Measurements from ENCODE around the gene ELP4. TPM values are rescaled to one million over a fixed set of nuclear protein-coding genes. Genes with fewer than 3 reads are reported as not detected.

ELP4 gene
- total and polyA plus RNA-seq, 2 experiments from 2014 or later = 12.3 to 25.1 TPM

DNA sequence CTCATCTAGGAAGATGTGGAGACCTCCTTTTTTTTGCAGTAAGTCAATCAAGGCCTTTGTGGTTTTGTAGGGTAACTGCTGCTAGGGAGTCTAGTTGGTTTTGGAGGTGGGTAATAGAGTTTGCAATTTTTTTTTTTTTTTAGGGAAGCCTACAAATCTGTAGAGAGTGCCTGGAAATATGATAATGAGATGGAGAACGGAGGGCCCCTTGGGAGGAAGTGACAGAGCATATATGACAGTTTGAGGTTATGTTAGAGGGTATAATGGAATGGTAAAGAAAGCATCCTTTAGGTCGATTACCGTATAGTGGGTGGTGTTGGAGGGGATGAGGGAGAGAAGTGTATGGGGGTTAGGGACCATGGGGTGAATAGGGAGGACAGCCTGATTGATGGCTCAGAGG, 98.3 kb downstream of the ELP4 start:
- no peak overlapping the region for H3K27ac ChIP-seq
- H3K9me2 ChIP-seq (replicated peaks; ENCODE audit: insufficient read depth) = no peaks in the 10 kb centered on the region
- 85% methylated on average over 3 of the region's 3 CpGs for WGBS (ENCODE audit: low lambda C conversion rate, missing lambda C conversion rate)
- no peaks in the 10 kb centered on the region for H4K20me1 ChIP-seq (ENCODE audit: insufficient read depth, poor library complexity, severe bottlenecking)
- TF ChIP-seq, protein P1, sequence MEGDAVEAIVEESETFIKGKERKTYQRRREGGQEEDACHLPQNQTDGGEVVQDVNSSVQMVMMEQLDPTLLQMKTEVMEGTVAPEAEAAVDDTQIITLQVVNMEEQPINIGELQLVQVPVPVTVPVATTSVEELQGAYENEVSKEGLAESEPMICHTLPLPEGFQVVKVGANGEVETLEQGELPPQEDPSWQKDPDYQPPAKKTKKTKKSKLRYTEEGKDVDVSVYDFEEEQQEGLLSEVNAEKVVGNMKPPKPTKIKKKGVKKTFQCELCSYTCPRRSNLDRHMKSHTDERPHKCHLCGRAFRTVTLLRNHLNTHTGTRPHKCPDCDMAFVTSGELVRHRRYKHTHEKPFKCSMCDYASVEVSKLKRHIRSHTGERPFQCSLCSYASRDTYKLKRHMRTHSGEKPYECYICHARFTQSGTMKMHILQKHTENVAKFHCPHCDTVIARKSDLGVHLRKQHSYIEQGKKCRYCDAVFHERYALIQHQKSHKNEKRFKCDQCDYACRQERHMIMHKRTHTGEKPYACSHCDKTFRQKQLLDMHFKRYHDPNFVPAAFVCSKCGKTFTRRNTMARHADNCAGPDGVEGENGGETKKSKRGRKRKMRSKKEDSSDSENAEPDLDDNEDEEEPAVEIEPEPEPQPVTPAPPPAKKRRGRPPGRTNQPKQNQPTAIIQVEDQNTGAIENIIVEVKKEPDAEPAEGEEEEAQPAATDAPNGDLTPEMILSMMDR (IDR thresholded peaks at IDR 0.05; ENCODE audit: poor library complexity) = no peak
- no peaks in the 10 kb centered on the region for H3K79me2 ChIP-seq
- H3K27me3 ChIP-seq = no peaks in the 10 kb centered on the region
- no peak overlapping the region for H2AFZ ChIP-seq
- no peaks in the 10 kb centered on the region for H3K36me3 ChIP-seq (replicated peaks; ENCODE audit: insufficient read depth, low read depth)
- H3K4me3 ChIP-seq = no peak overlapping the region
- H3K9me3 ChIP-seq (ENCODE audit: low read depth) = no peaks in the 10 kb centered on the region
- DNase-seq (ENCODE audit: low spot score) = no peak
- no peak overlapping the region for H3K4me2 ChIP-seq
- no peaks in the 10 kb centered on the region for H3K4me1 ChIP-seq (ENCODE audit: insufficient read depth)

DNA sequence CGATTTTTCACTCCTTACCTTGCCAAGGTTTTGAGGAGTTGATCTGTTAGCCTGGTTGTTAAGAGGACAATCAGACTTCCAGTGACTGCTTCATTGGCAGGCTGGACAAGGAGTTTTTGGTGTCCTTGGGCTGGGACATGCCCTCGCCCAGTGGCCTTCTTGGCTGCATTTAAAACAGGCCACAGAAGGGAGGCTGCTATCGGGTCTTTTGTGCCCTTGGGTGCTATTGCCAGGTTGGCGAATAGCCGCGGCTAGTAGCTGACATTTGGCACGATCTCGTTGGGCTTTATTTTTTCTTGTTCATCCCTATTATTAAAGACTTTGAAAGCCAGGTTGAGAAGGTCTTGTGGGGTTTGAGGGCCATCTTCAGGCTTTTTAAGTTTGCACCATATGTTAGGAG, 99.4 kb downstream of the ELP4 start:
- H3K4me3 ChIP-seq = no peak overlapping the region

DNA sequence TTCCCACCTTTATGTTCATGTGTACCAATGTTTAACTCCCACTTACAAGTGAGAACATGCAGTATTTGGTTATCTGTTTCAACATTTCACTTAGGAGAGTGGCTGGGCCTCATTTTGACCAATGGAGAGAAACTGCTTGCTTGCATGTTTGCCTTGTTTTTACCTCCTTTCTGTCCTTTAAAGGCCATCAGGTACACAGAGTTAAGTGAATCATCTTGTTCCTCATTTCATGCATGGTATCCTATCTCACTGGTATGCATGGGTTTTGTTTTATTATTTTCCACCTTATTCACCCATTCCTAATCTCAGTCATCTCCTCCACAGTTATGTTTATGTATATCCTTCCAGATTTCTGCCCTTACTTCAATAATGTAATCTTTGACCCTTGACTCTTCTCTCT, 101.0 kb downstream of the ELP4 start:
- Histone ChIP-seq H2AFZ (no peak overlapping the region), H3K4me1 (ENCODE audit: insufficient read depth) (no peaks in the 10 kb centered on the region), H3K27me3 (no peaks in the 10 kb centered on the region), H3K9me3 (ENCODE audit: low read depth) (no peaks in the 10 kb centered on the region), H3K36me3 (replicated peaks; ENCODE audit: insufficient read depth, low read depth) (no peaks in the 10 kb centered on the region), H4K20me1 (ENCODE audit: insufficient read depth, poor library complexity, severe bottlenecking) (no peaks in the 10 kb centered on the region), H3K4me2 (no peak overlapping the region), H3K4me3 (no peak overlapping the region), H3K27ac (no peak overlapping the region), H3K79me2 (no peaks in the 10 kb centered on the region), H3K9me2 (replicated peaks; ENCODE audit: insufficient read depth) (no peaks in the 10 kb centered on the region)
- DNase-seq (ENCODE audit: low spot score) = no peak
- no peak for TF ChIP-seq EZH2phosphoT487 (IDR thresholded peaks at IDR 0.05; ENCODE audit: low read depth, severe bottlenecking, unreplicated experiment)
- TF ChIP-seq, protein P1 (IDR thresholded peaks at IDR 0.05; ENCODE audit: poor library complexity) = no peak
- TF ChIP-seq EZH2 (IDR thresholded peaks at IDR 0.05; ENCODE audit: borderline replicate concordance) = no peak

More for the DNA sequence above, 99.4 kb downstream of the ELP4 start:
- Histone ChIP-seq H3K36me3 (replicated peaks; ENCODE audit: insufficient read depth, low read depth) (no peaks in the 10 kb centered on the region), H2AFZ (no peak overlapping the region), H4K20me1 (ENCODE audit: insufficient read depth, poor library complexity, severe bottlenecking) (no peaks in the 10 kb centered on the region), H3K4me2 (no peak overlapping the region), H3K4me1 (ENCODE audit: insufficient read depth) (no peaks in the 10 kb centered on the region), H3K27me3 (no peaks in the 10 kb centered on the region), H3K27ac (no peak overlapping the region), H3K9me2 (replicated peaks; ENCODE audit: insufficient read depth) (no peaks in the 10 kb centered on the region), H3K79me2 (no peaks in the 10 kb centered on the region), H3K9me3 (ENCODE audit: low read depth) (no peaks in the 10 kb centered on the region)
- WGBS (ENCODE audit: low lambda C conversion rate, missing lambda C conversion rate) = 96% methylated on average over 8 of the region's 8 CpGs
- no peak for DNase-seq (ENCODE audit: low spot score)
- TF ChIP-seq, protein P1 (IDR thresholded peaks at IDR 0.05; ENCODE audit: poor library complexity) = no peak
- no peak for TF ChIP-seq EZH2 (IDR thresholded peaks at IDR 0.05; ENCODE audit: borderline replicate concordance)
- no peak for TF ChIP-seq EZH2phosphoT487 (IDR thresholded peaks at IDR 0.05; ENCODE audit: low read depth, severe bottlenecking, unreplicated experiment)

DNA sequence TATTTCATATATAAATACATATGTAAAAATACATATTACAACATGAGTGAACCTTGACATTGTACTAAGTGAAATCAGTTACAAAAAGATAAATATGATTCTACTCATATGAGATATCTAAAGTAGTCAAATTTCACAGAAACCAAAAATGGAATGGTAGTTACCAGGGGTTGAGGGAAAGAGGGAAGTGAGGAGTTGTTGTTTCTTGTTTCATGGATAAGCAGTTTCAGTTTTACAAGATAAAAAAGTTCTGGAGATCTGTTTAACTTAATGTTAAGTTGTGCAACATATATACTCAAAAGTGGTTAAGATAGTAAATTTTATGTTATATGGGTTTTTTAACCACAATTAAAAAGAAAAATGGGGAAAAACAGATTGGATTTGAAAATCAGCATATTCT, 107.7 kb downstream of the ELP4 start:
- Histone ChIP-seq H3K4me2 (no peak overlapping the region), H3K36me3 (replicated peaks; ENCODE audit: insufficient read depth, low read depth) (no peaks in the 10 kb centered on the region), H3K79me2 (no peaks in the 10 kb centered on the region)

More for the DNA sequence above, 107.7 kb downstream of the ELP4 start:
- Histone ChIP-seq H2AFZ (no peak overlapping the region), H3K4me1 (ENCODE audit: insufficient read depth) (no peaks in the 10 kb centered on the region), H3K9me2 (replicated peaks; ENCODE audit: insufficient read depth) (no peaks in the 10 kb centered on the region), H3K9me3 (ENCODE audit: low read depth) (no peaks in the 10 kb centered on the region), H4K20me1 (ENCODE audit: insufficient read depth, poor library complexity, severe bottlenecking) (no peaks in the 10 kb centered on the region), H3K27ac (no peak overlapping the region), H3K4me3 (no peak overlapping the region), H3K27me3 (no peaks in the 10 kb centered on the region)
- TF ChIP-seq EZH2phosphoT487 (IDR thresholded peaks at IDR 0.05; ENCODE audit: low read depth, severe bottlenecking, unreplicated experiment) (no peak), EZH2 (IDR thresholded peaks at IDR 0.05; ENCODE audit: borderline replicate concordance) (no peak)
- TF ChIP-seq, protein P1 (IDR thresholded peaks at IDR 0.05; ENCODE audit: poor library complexity) = no peak
- no peak for DNase-seq (ENCODE audit: low spot score)
